Endothelial cell of umbilical vein (primary cell): ENCODE results near the gene MRGPRG. TPM values are rescaled to one million over a fixed set of nuclear protein-coding genes. Genes with fewer than 3 reads are reported as not detected.

Experiments used
- BruUV-seq: library from RNA; stranded (reverse); fragments of 400-500 nt; replicated peaks from 2 replicates; lab custom pipeline; 2021; lab: Mats Ljungman, UMichigan
- CTCF ChIA-PET: fragments of 300-600, 350-600 bp; sonication (Branson Sonifier 250); formaldehyde crosslinking; loops from one replicate; lab custom pipeline; 2021; ENCODE audit warnings: antibody characterized with exemption, inconsistent platforms; lab: Charles Lee
- POLR2A ChIA-PET: fragments of 300-600, 350-600 bp; sonication (Branson Sonifier 250); formaldehyde crosslinking; loops from one replicate; lab custom pipeline; 2021; ENCODE audit warnings: antibody characterized with exemption, inconsistent platforms; lab: Charles Lee
- DNase-seq: peaks from one replicate; pipeline ENCODE4 v3.0.0-alpha.2; 2011; ENCODE audit warnings: low read depth, low spot score
- FAIRE-seq: peaks from 2 replicates; lab custom pipeline; 2011; peaks lifted over from hg19 to GRCh38; lab: Jason Lieb, UNC
- H2AFZ ChIP-seq: 2 replicates; pipeline ENCODE4 v1.6.0; 2012; ENCODE audit warnings: low read depth, low read length, control low read depth, inconsistent platforms
- H3K27ac ChIP-seq: 2 replicates; pipeline ENCODE4 v1.5.1; 2011; ENCODE audit warnings: low read depth, mild to moderate bottlenecking, control low read depth, low read length, moderate library complexity; ENCODE audit not compliant: insufficient read depth
- H3K27me3 ChIP-seq, 2 experiments: 2 replicates each; pipeline versions ENCODE4 v1.6.0 to v1.6.1; 2011; ENCODE audit warnings: low read length in 2 of 2, mixed read lengths in 1 of 2; ENCODE audit not compliant: control insufficient read depth in 2 of 2, insufficient read depth in 2 of 2
- H3K36me3 ChIP-seq, 2 experiments: 2 replicates in 1 of 2; 3 replicates in 1 of 2; pipeline ENCODE4 v1.5.1; 2011; ENCODE audit warnings: low read length in 2 of 2, mild to moderate bottlenecking in 1 of 2, moderate library complexity in 1 of 2; ENCODE audit not compliant: control insufficient read depth in 2 of 2, insufficient read depth in 2 of 2; ENCODE audit errors: extremely low read depth in 1 of 2
- H3K4me1 ChIP-seq: 3 replicates; pipeline ENCODE4 v1.5.1; 2011; ENCODE audit warnings: mild to moderate bottlenecking, low read length; ENCODE audit not compliant: control insufficient read depth, insufficient read depth; ENCODE audit errors: extremely low read depth
- H3K4me2 ChIP-seq: 2 replicates; pipeline ENCODE4 v1.6.1; 2011; ENCODE audit warnings: low read length, control low read depth, mixed read lengths; ENCODE audit not compliant: insufficient read depth
- H3K4me3 ChIP-seq, 3 experiments: fragments of 200-600 bp in 1 of 3; sonication (generic), shearing (Covaris generic) in 1 of 3; replicated peaks in 1 of 3; 2 replicates each; pipeline ENCODE4 v1.5.1; 2011 to 2016; ENCODE audit warnings: control low read depth in 3 of 3, low read length in 3 of 3, mild to moderate bottlenecking in 2 of 3, inconsistent platforms in 1 of 3, low read depth in 1 of 3, moderate library complexity in 1 of 3; ENCODE audit not compliant: insufficient read depth in 1 of 3
- H3K79me2 ChIP-seq: 2 replicates; pipeline ENCODE4 v1.6.0; 2012; ENCODE audit warnings: low read length, inconsistent platforms; ENCODE audit not compliant: control insufficient read depth, insufficient read depth
- H3K9ac ChIP-seq: replicated peaks from 2 replicates; pipeline ENCODE3; 2011; ENCODE audit warnings: low read length, control low read depth; ENCODE audit not compliant: insufficient read depth; ENCODE audit errors: extremely low read depth
- H3K9me1 ChIP-seq: replicated peaks from 3 replicates; pipeline ENCODE4 v1.6.0; 2011; ENCODE audit warnings: mild to moderate bottlenecking, low read length; ENCODE audit not compliant: control insufficient read depth, insufficient read depth; ENCODE audit errors: extremely low read depth
- H3K9me3 ChIP-seq: replicated peaks from 2 replicates; pipeline ENCODE4 v1.5.1; 2012; ENCODE audit warnings: low read length, inconsistent platforms; ENCODE audit not compliant: control insufficient read depth, insufficient read depth
- H4K20me1 ChIP-seq: replicated peaks from 2 replicates; pipeline ENCODE3; 2011; ENCODE audit warnings: mild to moderate bottlenecking, low read length; ENCODE audit not compliant: control insufficient read depth, insufficient read depth; ENCODE audit errors: extremely low read depth
- CTCF ChIP-seq, 2 donors: IDR thresholded peaks; 1 replicate in 1 of 2; 2 replicates in 1 of 2; pipeline ENCODE4 v1.5.1; 2011; ENCODE audit warnings: low read length in 2 of 2, mild to moderate bottlenecking in 2 of 2, moderate library complexity in 2 of 2, control low read depth in 1 of 2, inconsistent platforms in 1 of 2, low read depth in 1 of 2; ENCODE audit not compliant: insufficient read depth in 1 of 2; ENCODE audit errors: extremely low read depth in 1 of 2
- EZH2 ChIP-seq: IDR thresholded peaks from 2 replicates; pipeline ENCODE4 v1.6.1; 2012; ENCODE audit warnings: borderline replicate concordance, low read depth, mild to moderate bottlenecking, moderate library complexity, low read length, inconsistent platforms; ENCODE audit not compliant: severe bottlenecking
- FOS ChIP-seq: IDR thresholded peaks from 2 replicates; pipeline ENCODE4 v1.6.1; 2011; ENCODE audit warnings: mild to moderate bottlenecking, low read length, moderate library complexity, borderline replicate concordance; ENCODE audit not compliant: insufficient read depth
- GATA2 ChIP-seq: IDR thresholded peaks from 2 replicates; pipeline ENCODE4 v1.7.0; 2011; ENCODE audit warnings: low read depth, mild to moderate bottlenecking, moderate library complexity, mixed read lengths, low read length; ENCODE audit not compliant: insufficient read length, insufficient read depth
- JUN ChIP-seq: IDR thresholded peaks from 2 replicates; pipeline ENCODE4 v1.6.1; 2011; ENCODE audit warnings: borderline replicate concordance, low read depth; ENCODE audit not compliant: insufficient read length, insufficient read depth
- MAX ChIP-seq: IDR thresholded peaks from 2 replicates; pipeline ENCODE4 v1.6.1; 2011; ENCODE audit not compliant: insufficient read depth, insufficient read length
- MYC ChIP-seq: IDR thresholded peaks from one replicate; pipeline ENCODE4 v1.6.1; 2011; ENCODE audit warnings: mild to moderate bottlenecking, low read depth, low read length
- POLR2A ChIP-seq: IDR thresholded peaks from 2 replicates; pipeline ENCODE4 v1.6.1; 2012; ENCODE audit warnings: low read depth, mild to moderate bottlenecking, control low read depth, low read length
- POLR2AphosphoS5 ChIP-seq: IDR thresholded peaks from 2 replicates; pipeline ENCODE4 v1.6.1; 2012; ENCODE audit warnings: low read depth, mild to moderate bottlenecking, control low read depth, low read length, moderate library complexity; ENCODE audit not compliant: insufficient read depth
- dilution Hi-C: fragments of 300-500 bp; cut with MboI; formaldehyde crosslinking; loops from one replicate; pipeline ENCODE4 v1.15.0; 2019; ENCODE audit warnings: low sequenced_read_pairs; ENCODE audit not compliant: extremely low pct_ligation_motif_present
- intact Hi-C: fragments of 100-400 bp; cut with micrococcal nuclease; formaldehyde crosslinking; loops from one replicate; pipeline ENCODE4 v1.10.0; 2022
- polyA plus RNA-seq, 4 experiments: library from polyadenylated mRNA; depleted of rRNA in 3 of 4; stranded (reverse) in 3 of 4; unstranded in 1 of 4; fragments of >200 nt; gene quantifications; 2 replicates each; pipeline versions ENCODE4 v1.2.1 to v1.2.3, GENCODE V29; 2011 to 2012; ENCODE audit warnings: missing spikeins in 1 of 4
- total RNA-seq: library from RNA; stranded (reverse); gene quantifications from 2 replicates; pipeline ENCODE4 v1.2.3, GENCODE V29; 2021

Gene MRGPRG
- total and polyA plus RNA-seq, 2 donors (not counting 3 experiments of a cell fraction or from before 2014, with no cell fraction given): not detected

- no peak overlapping the region for H3K4me2 ChIP-seq
- H3K9me3 ChIP-seq: no peaks in the 10 kb centered on the region
- H3K36me3 ChIP-seq: no peaks in the 10 kb centered on the region
- dilution Hi-C loops (no loop called here), intact Hi-C loops (no loop called here)
- no peak overlapping the region for H3K9ac ChIP-seq
- TF ChIP-seq MAX (no peak), CTCF (IDR thresholded peaks at IDR 0.05; ENCODE audit: extremely low read depth in 1 of 2, insufficient read depth in 1 of 2, low read depth in 1 of 2, low read length in 2 of 2) (no peak), MYC (no peak), FOS (no peak), JUN (no peak), POLR2AphosphoS5 (no peak), GATA2 (no peak), POLR2A (no peak), EZH2 (no peak)
- DNase-seq (no peak), FAIRE-seq (no peak)
- BruUV-seq: no TSS peak
- ChIA-PET CTCF (no interaction called here), POLR2A (no interaction called here)
- H3K27me3 ChIP-seq: peaks cover 13 to 22% of the 10 kb centered on the region in 2 experiments
- H3K9me1 ChIP-seq: no peaks in the 10 kb centered on the region
- H3K79me2 ChIP-seq: no peaks in the 10 kb centered on the region
- no peak overlapping the region for H3K27ac ChIP-seq
- no peaks in the 10 kb centered on the region for H3K4me1 ChIP-seq
- no peaks in the 10 kb centered on the region for H4K20me1 ChIP-seq
- H3K4me3 ChIP-seq: no peak overlapping the region
- H2AFZ ChIP-seq: no peak overlapping the region
Observed at GRCh38 chr11:3205261-3206155, 13.1 kb downstream of the MRGPRG start.
